ENCODE results near the gene SAP30BP.

- TF ChIP-seq KDM1A (IDR thresholded peaks at IDR 0.05; ENCODE audit: borderline replicate concordance), result no peak
- no peak for TF ChIP-seq CTCF (IDR thresholded peaks at IDR 0.05 in 2 of 3, conservative IDR thresholded peaks at IDR 0.05 in 1 of 3; ENCODE audit: control insufficient read depth in 2 of 3, extremely low read depth in 1 of 3, insufficient read depth in 1 of 3, low read depth in 3 of 3, low read length in 3 of 3)
Observed at GRCh38 chr17:75733471-75733870, 66.3 kb downstream of the SAP30BP start.
